Stimulated activated CD8-positive, alpha-beta memory T cell treated with anti-CD3 and anti-CD28 coated beads, Interleukin-15, amount 100 ng/mL, for 24 hours (primary cell): Measurements from ENCODE around the gene INO80C.
"Not testable (repeated sequence)": the region's sequence is repeated elsewhere in the genome, so short reads cannot be mapped to it uniquely, and the experiment has no call there.

Source experiments
- DNase-seq: peaks from one replicate; pipeline ENCODE4 v3.0.0-alpha.2; 2020; ENCODE audit warnings: low read depth

Gene INO80C

GRCh38 chr18:35459997-35460396, 37.8 kb downstream of the INO80C start:
- no peak for DNase-seq

DNA sequence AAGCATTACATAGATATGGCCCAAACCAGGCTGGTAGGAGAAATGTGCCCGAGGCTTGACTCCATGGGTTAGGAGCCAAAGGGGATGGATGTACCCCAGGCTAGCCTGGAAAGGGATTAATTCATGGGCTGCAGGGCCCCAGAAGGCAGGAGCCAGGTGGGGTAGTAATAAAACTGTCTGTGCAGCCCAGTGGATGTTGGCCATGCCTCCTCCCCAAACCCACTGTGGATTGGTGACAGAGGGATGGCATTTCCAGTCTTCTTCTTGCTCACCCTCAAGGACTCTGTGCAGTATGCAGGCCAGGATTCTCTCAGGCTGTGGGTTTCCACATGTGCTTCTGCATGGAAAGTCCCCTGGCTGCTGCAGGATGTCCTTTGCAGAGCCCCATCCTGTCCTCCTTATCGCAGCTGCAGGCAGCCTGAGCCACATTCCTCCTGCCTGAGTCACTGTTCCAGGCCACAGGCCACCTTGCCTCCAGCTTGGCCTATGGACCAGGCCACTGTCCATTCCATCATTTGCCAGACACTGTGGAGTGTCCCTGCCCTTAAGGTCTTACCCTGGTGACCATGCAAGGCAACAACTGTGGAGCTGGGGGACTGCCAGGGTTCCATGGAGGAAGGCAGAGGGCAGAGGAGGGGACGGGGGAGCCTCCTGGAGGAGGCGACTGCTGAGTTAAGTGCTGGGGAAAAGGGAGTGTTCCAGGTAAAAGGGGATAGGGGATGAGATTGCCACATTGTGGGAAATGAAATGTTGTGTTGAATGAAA, 38.9 kb downstream of the INO80C start:
- DNase-seq, result no peak

DNA sequence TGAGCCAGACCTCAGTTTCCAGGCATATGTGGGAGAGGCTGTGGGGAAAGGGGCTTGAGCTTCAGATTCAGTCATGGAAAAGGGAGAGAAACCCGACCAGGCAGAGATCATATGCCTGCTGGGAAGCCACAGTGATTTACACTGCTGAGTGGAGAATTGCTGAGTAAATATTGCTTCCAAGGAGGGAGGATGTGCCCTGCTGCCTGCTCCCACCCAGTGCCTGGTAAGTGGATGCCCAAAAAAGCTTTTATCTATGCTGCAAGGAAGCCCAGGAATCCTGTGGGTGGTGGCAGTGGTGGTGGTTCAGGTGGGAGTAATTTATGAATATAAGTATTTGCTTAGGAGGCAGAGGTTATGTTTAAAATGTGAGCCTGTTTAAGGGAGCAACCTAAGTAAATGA, 39.5 kb downstream of the INO80C start:
- DNase-seq, result no peak

GRCh38 chr18:35457140-35457704, 40.5 kb downstream of the INO80C start:
- no peak for DNase-seq

DNA sequence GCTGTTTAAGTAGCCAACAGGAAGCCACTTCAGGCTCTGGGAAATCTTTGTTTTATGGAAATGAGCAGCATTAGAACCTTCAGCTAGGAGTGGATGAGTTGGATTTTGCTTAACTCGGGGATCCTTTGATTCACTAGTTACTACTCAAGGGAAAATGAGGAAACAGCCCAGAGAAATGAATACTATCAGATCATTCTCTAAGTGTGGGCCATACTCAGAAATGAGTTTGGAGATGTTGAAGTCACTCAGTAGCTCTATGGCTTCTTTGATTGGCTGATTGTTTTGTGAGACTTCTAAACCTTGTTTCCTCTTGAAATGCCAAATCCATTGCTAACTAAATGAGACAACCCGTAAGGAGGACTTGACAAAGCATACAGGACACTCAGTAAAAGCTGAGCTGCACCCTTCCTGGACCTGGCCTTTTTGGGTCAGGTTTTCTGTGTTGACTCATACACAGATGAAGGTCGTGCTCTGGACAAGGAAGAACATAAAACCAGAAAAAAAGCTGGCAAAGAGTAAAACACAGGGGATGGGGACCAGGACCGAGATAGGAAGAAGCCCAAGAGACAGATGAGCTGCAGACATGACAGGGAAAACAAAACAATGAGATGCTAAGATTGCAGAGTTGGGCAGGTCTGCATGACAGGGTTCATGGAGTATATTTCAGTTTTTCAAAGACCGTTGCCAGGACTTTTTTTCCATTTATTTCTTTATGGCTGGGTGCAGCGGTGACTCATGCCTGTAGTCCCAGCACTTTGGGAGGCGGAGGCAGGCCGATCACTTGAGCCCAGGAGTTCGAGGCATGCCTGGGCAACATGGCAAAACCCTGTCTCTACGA, 41.6 kb downstream of the INO80C start:
- no peak for DNase-seq

GRCh38 chr18:35454803-35455202, 43.0 kb downstream of the INO80C start:
- DNase-seq, result no peak

GRCh38 chr18:35453065-35453464, 44.7 kb downstream of the INO80C start:
- DNase-seq, result not testable (repeated sequence)

- no peak for DNase-seq
Observed at GRCh38 chr18:35451916-35452315, 45.8 kb downstream of the INO80C start.

GRCh38 chr18:35451032-35451431, 46.7 kb downstream of the INO80C start:
- DNase-seq, result no peak

DNA sequence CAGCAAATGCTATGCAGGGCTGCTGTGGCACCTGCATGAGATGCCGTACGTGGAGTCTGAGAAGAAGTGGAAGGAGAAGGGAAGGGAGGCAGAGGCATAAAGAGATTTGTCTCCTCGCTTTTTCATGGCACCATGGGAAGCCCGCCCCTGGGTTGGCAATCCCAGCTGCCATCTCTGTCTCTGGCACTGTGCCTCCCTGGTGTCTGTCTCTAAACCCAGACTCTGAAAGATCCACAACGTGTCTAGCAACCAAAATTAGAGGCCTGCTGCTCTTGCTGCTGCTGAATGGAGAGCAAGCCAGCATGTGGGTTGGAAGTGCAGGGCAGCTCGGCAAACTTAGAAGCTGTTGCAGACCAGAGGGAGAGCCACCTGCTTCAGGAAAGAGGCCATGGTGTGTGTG, 53.1 kb downstream of the INO80C start:
- DNase-seq, result no peak

- no peak for DNase-seq
Observed at GRCh38 chr18:35443847-35444246, 53.9 kb downstream of the INO80C start.

DNA sequence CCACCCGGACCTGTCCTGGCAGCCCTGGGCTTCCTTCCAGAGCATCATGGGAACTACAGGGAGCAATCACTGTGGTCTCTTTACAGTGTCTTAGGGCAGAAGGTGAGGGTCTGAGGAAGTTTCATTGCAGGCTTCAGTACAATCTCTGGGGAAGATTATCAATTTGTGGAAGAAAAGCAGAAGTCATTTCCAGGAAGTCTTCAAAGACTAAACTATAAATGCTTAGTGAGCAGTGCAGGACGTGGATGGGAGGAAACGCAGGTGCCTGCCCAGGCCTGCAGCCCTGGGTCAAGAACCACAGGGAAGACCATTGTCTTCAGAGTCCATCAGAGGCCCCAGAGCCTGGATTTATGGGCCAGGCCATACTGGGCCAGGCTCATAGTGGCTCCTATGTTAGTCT, 54.3 kb downstream of the INO80C start:
- no peak for DNase-seq

DNA sequence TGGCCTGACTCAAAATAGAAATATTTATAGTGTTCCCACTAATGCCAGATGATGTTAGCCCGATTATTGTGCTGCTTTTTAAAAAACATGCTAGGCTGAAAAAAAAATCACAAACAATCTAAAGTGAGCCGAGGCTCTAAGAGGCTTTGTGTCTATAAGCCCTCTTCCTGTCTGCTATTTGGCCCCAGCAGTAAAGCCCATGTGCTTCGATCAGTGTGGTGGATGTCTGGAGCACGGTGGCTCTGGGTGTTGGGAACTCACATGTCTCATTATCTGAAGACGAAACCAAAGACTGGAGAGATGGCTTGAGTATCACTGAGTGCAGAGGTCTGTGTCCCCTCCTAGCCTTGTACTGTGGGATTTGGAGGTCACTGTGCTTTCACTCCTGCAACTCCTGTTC, 55.1 kb downstream of the INO80C start:
- DNase-seq, result no peak

DNA sequence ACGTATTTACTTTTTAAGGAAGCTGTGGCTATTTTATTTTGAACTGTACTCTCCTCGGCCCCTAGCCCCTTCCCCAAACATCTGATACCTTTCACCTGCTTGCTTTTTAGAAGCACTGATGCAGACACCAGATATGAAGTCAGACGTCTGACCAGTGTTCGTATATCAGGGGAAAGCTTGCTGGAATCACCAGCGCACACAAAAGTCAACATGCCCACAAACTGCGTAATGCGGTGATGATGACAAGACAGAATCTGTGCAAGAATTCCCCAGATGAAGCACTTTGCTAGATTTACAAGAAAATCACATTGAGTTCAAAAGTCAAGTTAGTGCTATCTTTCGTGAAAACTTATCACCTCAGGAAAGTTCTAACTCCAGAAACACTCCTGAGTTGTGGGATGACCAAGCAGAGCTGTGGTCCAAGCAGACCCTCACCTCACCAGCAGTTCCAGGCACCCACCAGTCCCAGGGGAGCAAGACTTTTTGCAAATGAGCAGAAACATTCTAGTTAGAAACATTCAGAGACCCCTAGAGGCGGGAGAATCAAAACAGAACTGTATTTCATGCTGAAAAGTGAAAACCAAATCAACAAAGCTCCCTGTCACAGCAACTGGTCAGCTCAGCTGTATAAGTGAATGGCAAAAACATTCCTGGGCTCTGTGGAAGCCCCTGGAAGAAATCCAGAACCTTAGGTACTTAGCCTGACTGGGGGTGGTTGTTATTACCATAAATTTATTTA, 55.7 kb downstream of the INO80C start:
- no peak for DNase-seq

DNA sequence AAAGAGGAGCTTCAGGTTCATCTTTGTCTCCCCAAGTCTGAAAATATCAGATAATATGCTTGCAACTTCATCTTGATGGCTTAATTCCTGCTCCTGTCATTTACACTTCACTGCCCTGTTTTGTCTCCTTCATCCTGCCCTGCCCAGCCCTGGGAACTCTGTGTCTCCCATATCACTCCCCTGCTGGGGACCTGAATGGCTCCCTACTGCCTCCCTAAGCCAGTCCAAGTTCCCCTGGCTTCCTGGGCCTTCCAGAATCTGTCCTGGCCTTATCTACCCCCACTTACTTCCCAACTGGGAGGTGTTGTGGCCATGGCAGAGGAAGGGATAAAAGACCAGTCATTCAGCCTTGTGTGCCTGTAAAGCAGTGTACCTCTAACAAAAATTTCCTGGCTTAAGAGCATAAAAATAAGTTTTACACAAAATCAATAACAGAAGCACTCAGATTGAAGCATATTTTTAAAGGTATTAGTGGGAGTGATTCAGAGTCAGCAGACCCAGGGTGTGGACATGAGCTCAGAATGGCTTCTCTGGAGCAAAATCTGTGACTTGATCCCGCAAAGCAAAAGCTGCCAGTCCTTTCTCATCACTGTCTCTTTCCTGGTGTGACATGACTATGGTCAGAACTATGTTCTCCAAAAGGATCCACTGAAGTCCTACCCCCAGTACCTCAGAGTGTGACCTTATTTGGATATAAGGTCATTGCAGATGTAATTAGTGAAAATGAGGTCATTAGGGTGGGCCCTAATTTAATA, 59.1 kb downstream of the INO80C start:
- DNase-seq, result no peak

DNA sequence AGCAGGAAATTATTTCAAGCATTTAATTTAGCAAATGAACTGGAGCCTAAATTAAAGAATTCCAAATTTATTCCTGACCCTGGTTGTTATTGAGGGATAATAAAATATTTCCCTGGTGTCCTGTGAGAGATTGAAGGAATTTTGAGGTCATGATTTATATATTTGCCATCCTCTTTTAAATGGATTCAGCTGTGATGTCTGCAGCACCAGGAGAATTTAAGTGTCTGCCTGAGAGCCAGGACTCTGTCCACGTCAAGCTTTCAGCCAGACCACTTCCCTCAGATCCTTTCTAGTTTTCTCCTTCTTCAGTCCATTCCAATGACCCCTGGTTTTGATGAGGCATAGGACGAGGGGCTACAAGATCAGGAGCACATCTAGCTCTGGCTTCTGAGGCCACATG, 59.9 kb downstream of the INO80C start:
- no peak for DNase-seq

DNA sequence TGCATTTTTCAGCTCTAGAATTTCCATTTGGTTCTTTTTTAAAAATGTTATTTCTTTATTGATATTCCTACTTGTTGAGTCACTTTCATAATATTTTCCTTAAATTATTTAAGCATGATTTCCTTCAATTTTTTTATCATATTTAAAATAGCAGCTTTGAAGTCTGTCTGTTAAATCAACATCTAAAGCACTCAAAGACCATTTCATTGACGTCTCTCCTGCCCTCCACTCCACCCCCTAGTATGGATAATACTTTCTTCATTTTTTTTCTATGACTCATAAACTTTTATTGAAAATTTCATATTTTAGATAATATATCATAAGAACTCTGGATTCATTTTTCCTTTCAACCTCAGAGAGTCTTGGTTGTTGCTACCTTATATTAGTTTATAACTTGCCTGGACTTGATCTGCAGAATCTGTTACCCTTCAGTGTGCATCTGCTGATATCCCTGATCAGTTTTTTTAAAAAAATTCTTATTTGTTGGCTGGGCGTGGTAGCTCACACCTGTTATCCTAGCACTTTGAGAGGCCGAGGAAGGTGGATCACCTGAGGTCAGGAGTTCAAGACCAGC, 61.6 kb downstream of the INO80C start:
- DNase-seq, result no peak

DNA sequence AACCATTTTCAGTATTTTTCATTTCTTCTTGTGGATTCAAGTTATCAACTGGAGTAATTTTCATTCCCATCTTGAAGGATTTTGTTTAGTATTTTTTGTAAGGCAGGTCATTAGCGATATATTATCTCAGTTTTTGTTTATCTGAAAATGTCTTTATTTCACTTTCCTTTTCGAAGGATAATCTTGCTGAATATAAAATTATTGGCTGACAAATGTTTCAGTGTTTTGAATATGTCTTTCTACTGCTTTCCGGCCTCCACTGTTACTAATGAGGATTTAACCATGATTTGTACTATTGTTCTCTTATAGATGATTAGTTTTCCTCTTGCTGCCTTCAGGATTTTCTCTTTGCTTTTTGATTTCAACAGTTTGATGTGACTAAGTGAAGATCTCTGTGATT, 62.4 kb downstream of the INO80C start:
- no peak for DNase-seq

- no peak for DNase-seq
Observed at GRCh38 chr18:35432565-35433001, 65.2 kb downstream of the INO80C start.

GRCh38 chr18:35431374-35431741, 66.4 kb downstream of the INO80C start:
- no peak for DNase-seq

GRCh38 chr18:35430721-35431373, 66.9 kb downstream of the INO80C start:
- no peak for DNase-seq
